GM23338 (cell line): Measurements from ENCODE around the gene GNGT1. TPM values are rescaled to one million over a fixed set of nuclear protein-coding genes. Genes with fewer than 3 reads are reported as not detected.

ENCODE experiments used
- ATAC-seq: fragments of 200-7000 bp; cut with Tn5 transposase; 3 replicates; pipeline ENCODE4 v1.9.1; 2020
- DNase-seq: peaks from one replicate; pipeline ENCODE4 v3.0.0-alpha.2; 2015; ENCODE audit warnings: low spot score
- H2AFZ ChIP-seq: fragments of 200-600 bp; sonication (generic); 2 replicates; pipeline ENCODE4 v1.8.0; 2016; ENCODE audit warnings: antibody characterized with exemption, mild to moderate bottlenecking, moderate library complexity
- H3F3A ChIP-seq: fragments of 200-600 bp; sonication (generic); replicated peaks from 2 replicates; pipeline ENCODE4 v1.8.0; 2017; ENCODE audit warnings: antibody characterized with exemption, mixed run types, low read depth
- H3K27ac ChIP-seq: fragments of 200-600 bp; sonication (generic); 2 replicates; pipeline ENCODE4 v1.6.1; 2016; ENCODE audit warnings: low read depth
- H3K27me3 ChIP-seq: fragments of 200-600 bp; sonication (generic); 2 replicates; pipeline ENCODE4 v1.8.0; 2016; ENCODE audit warnings: mild to moderate bottlenecking, mixed run types, moderate library complexity; ENCODE audit not compliant: insufficient read depth
- H3K36me3 ChIP-seq: fragments of 200-600 bp; sonication (generic); 2 replicates; pipeline ENCODE4 v1.8.0; 2016; ENCODE audit warnings: mild to moderate bottlenecking; ENCODE audit not compliant: insufficient read depth
- H3K4me1 ChIP-seq: fragments of 200-600 bp; sonication (generic); 2 replicates; pipeline ENCODE4 v1.8.0; 2016; ENCODE audit warnings: mild to moderate bottlenecking, moderate library complexity; ENCODE audit not compliant: insufficient read depth
- H3K4me2 ChIP-seq: fragments of 200-600 bp; sonication (generic); 2 replicates; pipeline ENCODE4 v1.7.1; 2017; ENCODE audit warnings: mixed run types
- H3K4me3 ChIP-seq: fragments of 200-600 bp; sonication (generic); 2 replicates; pipeline ENCODE4 v1.6.1; 2016; ENCODE audit warnings: mixed run types
- H3K79me2 ChIP-seq: fragments of 200-600 bp; sonication (generic); replicated peaks from 2 replicates; pipeline ENCODE4 v1.8.0; 2017; ENCODE audit warnings: mild to moderate bottlenecking; ENCODE audit not compliant: insufficient read depth
- H3K9me2 ChIP-seq: fragments of 200-600 bp; sonication (generic); 2 replicates; pipeline ENCODE4 v1.8.0; 2017; ENCODE audit not compliant: insufficient read depth
- H4K20me1 ChIP-seq: fragments of 200-600 bp; sonication (generic); replicated peaks from 2 replicates; pipeline ENCODE4 v1.8.0; 2017; ENCODE audit warnings: mild to moderate bottlenecking; ENCODE audit not compliant: insufficient read depth
- H3K27ac Mint-ChIP-seq: 2 replicates; pipeline ENCODE4 v1.8.0; 2020; ENCODE audit warnings: inconsistent platforms, mild to moderate bottlenecking, moderate library complexity, mixed read lengths
- H3K27me3 Mint-ChIP-seq: 3 replicates; pipeline ENCODE4 v1.8.0; 2022; ENCODE audit warnings: low read depth, mild to moderate bottlenecking, moderate library complexity, mixed read lengths, inconsistent platforms; ENCODE audit not compliant: insufficient read depth, poor library complexity
- H3K36me3 Mint-ChIP-seq: 3 replicates; pipeline ENCODE4 v1.8.0; 2021; ENCODE audit warnings: low read depth, mild to moderate bottlenecking, inconsistent platforms, moderate library complexity, mixed read lengths
- H3K4me1 Mint-ChIP-seq: 3 replicates; pipeline ENCODE4 v1.8.0; 2020; ENCODE audit warnings: mild to moderate bottlenecking, inconsistent platforms, mixed read lengths
- H3K4me3 Mint-ChIP-seq: 3 replicates; pipeline ENCODE4 v1.8.0; 2021; ENCODE audit warnings: moderate library complexity, mild to moderate bottlenecking, inconsistent platforms, mixed read lengths
- H3K9me3 Mint-ChIP-seq: 3 replicates; pipeline ENCODE4 v1.8.0; 2020; ENCODE audit warnings: moderate library complexity, mild to moderate bottlenecking, inconsistent platforms, mixed read lengths
- CREB1 ChIP-seq: fragments of 250-450 bp; sonication (Bioruptor Pico); IDR thresholded peaks from 2 replicates; pipeline ENCODE4 v1.5.0; 2020; ENCODE audit warnings: low read depth, mild to moderate bottlenecking, moderate library complexity
- EZH2 ChIP-seq: fragments of 200-600 bp; sonication (generic); IDR thresholded peaks from one replicate; pipeline ENCODE4 v1.8.0; 2017; ENCODE audit warnings: antibody characterized with exemption, mild to moderate bottlenecking, low read depth; ENCODE audit not compliant: unreplicated experiment
- EZH2phosphoT487 ChIP-seq: fragments of 200-600 bp; sonication (generic); IDR thresholded peaks from one replicate; pipeline ENCODE4 v1.8.1; 2018; ENCODE audit warnings: antibody characterized with exemption; ENCODE audit not compliant: unreplicated experiment
- JUNB ChIP-seq: IDR thresholded peaks from one replicate; pipeline ENCODE4 v1.6.1; 2016; ENCODE audit warnings: antibody characterized with exemption; ENCODE audit not compliant: unreplicated experiment
- NANOG ChIP-seq: IDR thresholded peaks from 2 replicates; pipeline ENCODE4 v1.6.1; 2016; ENCODE audit warnings: antibody characterized with exemption, borderline replicate concordance
- POLR2AphosphoS5 ChIP-seq: IDR thresholded peaks from 2 replicates; pipeline ENCODE4 v1.6.1; 2016; ENCODE audit warnings: antibody characterized with exemption, low read depth
- STAT1 ChIP-seq: IDR thresholded peaks from one replicate; pipeline ENCODE4 v1.6.1; 2016; ENCODE audit warnings: antibody characterized with exemption; ENCODE audit not compliant: unreplicated experiment
- ZNF114 ChIP-seq: fragments of 250-450 bp; sonication (Bioruptor Pico); IDR thresholded peaks from 2 replicates; pipeline ENCODE4 v1.5.0; 2020; ENCODE audit warnings: mild to moderate bottlenecking, moderate library complexity
- ZNF331 ChIP-seq: fragments of 250-450 bp; sonication (Bioruptor Pico); IDR thresholded peaks from 2 replicates; pipeline ENCODE4 v1.5.0; 2020; ENCODE audit warnings: low read depth, mild to moderate bottlenecking, moderate library complexity
- polyA plus RNA-seq: library from polyadenylated mRNA; unstranded; fragments of >200 nt; fragmentation: Nextera tagmentation; extraction: Ambion mirVana; gene quantifications from 2 replicates; pipeline ENCODE4 v1.2.1, GENCODE V29; 2016
- total RNA-seq: library from RNA; depleted of rRNA; stranded (reverse); fragments of >200 nt; shearing (Covaris generic); gene quantifications from 2 replicates; pipeline ENCODE4 v1.2.3, GENCODE V29; 2014
- TF ChIP-seq, protein P1 (sequence below): IDR thresholded peaks from 2 replicates; pipeline ENCODE4 v1.6.1; 2016; ENCODE audit warnings: antibody characterized with exemption
- TF ChIP-seq, protein P2 (sequence below), 2 experiments: fragments of 200-600 bp in 1 of 2; sonication (generic) in 1 of 2; conservative IDR thresholded peaks; 2 replicates each; pipeline versions ENCODE4 v1.5.1 to v1.6.1; 2016 to 2017; ENCODE audit warnings: antibody characterized with exemption in 2 of 2, low read depth in 2 of 2, mild to moderate bottlenecking in 2 of 2, moderate library complexity in 1 of 2
- TF ChIP-seq, protein P3 (sequence below): IDR thresholded peaks from one replicate; pipeline ENCODE4 v1.6.1; 2018; ENCODE audit warnings: antibody characterized with exemption; ENCODE audit not compliant: unreplicated experiment
- TF ChIP-seq, protein P4 (sequence below): fragments of 250-450 bp; sonication (Bioruptor Pico); IDR thresholded peaks from 2 replicates; pipeline ENCODE4 v1.5.0; 2020; ENCODE audit warnings: mild to moderate bottlenecking, moderate library complexity

Gene GNGT1
- total and polyA plus RNA-seq, 2 experiments from 2014 or later, result 1.6 TPM; not detected in 1

DNA sequence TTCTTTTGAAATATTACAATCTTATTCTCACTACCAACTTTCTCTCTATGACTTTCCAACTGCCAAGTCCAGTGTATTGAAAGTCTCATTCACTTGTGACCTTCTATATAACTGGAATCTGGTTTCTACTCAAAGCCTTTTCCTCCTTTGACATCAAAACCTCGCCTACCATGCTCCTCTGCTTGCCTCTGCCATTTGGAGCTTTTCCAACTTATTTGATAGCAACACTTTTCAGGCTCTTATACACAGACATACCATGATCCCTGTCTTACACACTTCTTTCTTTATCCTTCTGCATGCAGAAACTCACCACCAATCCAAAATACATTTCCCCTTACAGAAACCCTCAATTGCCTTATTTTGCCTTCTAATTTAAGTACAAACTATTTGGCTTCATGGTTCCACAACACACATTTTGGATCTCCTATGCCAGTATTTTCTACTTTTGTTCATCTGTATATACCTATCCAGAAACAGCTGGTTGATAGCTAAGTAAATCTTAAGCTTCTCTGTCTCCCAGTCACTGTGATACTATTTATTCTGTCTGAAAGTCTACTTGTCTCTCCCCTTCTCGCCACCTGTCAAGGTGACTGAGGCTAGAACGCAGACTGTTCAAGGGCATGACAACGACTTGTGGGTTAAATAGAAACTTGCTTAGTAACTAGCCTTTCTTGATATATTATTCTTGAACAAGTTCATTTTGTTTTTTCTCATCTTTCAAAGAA, 37.6 kb downstream of the GNGT1 start:
- Histone ChIP-seq H3K27ac (no peak overlapping the region), H3K27me3 (no peaks in the 10 kb centered on the region), H3K4me3 (no peak overlapping the region), H3K4me2 (no peak overlapping the region), H3F3A (no peaks in the 10 kb centered on the region), H4K20me1 (no peaks in the 10 kb centered on the region), H3K4me1 (no peaks in the 10 kb centered on the region), H3K9me2 (no peaks in the 10 kb centered on the region), H2AFZ (no peak overlapping the region), H3K36me3 (no peaks in the 10 kb centered on the region), H3K79me2 (no peaks in the 10 kb centered on the region)
- Mint-ChIP-seq H3K4me3 (no peak overlapping the region), H3K4me1 (no peaks in the 10 kb centered on the region), H3K36me3 (no peaks in the 10 kb centered on the region), H3K27ac (no peak overlapping the region; the same call in 1 of the 2 replicates), H3K27me3 (no peaks in the 10 kb centered on the region), H3K9me3 (no peaks in the 10 kb centered on the region)
- ATAC-seq (no peak), DNase-seq (no peak)
- TF ChIP-seq, protein P1, sequence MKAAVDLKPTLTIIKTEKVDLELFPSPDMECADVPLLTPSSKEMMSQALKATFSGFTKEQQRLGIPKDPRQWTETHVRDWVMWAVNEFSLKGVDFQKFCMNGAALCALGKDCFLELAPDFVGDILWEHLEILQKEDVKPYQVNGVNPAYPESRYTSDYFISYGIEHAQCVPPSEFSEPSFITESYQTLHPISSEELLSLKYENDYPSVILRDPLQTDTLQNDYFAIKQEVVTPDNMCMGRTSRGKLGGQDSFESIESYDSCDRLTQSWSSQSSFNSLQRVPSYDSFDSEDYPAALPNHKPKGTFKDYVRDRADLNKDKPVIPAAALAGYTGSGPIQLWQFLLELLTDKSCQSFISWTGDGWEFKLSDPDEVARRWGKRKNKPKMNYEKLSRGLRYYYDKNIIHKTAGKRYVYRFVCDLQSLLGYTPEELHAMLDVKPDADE, result no peak
- TF ChIP-seq JUNB (no peak), STAT1 (no peak), ZNF114 (no peak), EZH2 (no peak), POLR2AphosphoS5 (no peak), ZNF331 (no peak), NANOG (no peak), EZH2phosphoT487 (no peak), CREB1 (CRISPR knock-in tag) (no peak)
- TF ChIP-seq, protein P2, sequence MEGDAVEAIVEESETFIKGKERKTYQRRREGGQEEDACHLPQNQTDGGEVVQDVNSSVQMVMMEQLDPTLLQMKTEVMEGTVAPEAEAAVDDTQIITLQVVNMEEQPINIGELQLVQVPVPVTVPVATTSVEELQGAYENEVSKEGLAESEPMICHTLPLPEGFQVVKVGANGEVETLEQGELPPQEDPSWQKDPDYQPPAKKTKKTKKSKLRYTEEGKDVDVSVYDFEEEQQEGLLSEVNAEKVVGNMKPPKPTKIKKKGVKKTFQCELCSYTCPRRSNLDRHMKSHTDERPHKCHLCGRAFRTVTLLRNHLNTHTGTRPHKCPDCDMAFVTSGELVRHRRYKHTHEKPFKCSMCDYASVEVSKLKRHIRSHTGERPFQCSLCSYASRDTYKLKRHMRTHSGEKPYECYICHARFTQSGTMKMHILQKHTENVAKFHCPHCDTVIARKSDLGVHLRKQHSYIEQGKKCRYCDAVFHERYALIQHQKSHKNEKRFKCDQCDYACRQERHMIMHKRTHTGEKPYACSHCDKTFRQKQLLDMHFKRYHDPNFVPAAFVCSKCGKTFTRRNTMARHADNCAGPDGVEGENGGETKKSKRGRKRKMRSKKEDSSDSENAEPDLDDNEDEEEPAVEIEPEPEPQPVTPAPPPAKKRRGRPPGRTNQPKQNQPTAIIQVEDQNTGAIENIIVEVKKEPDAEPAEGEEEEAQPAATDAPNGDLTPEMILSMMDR (conservative IDR thresholded peaks at IDR 0.05; ENCODE audit: low read depth in 2 of 2), result no peak
- TF ChIP-seq, protein P3, sequence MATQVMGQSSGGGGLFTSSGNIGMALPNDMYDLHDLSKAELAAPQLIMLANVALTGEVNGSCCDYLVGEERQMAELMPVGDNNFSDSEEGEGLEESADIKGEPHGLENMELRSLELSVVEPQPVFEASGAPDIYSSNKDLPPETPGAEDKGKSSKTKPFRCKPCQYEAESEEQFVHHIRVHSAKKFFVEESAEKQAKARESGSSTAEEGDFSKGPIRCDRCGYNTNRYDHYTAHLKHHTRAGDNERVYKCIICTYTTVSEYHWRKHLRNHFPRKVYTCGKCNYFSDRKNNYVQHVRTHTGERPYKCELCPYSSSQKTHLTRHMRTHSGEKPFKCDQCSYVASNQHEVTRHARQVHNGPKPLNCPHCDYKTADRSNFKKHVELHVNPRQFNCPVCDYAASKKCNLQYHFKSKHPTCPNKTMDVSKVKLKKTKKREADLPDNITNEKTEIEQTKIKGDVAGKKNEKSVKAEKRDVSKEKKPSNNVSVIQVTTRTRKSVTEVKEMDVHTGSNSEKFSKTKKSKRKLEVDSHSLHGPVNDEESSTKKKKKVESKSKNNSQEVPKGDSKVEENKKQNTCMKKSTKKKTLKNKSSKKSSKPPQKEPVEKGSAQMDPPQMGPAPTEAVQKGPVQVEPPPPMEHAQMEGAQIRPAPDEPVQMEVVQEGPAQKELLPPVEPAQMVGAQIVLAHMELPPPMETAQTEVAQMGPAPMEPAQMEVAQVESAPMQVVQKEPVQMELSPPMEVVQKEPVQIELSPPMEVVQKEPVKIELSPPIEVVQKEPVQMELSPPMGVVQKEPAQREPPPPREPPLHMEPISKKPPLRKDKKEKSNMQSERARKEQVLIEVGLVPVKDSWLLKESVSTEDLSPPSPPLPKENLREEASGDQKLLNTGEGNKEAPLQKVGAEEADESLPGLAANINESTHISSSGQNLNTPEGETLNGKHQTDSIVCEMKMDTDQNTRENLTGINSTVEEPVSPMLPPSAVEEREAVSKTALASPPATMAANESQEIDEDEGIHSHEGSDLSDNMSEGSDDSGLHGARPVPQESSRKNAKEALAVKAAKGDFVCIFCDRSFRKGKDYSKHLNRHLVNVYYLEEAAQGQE, result no peak
- TF ChIP-seq, protein P4, sequence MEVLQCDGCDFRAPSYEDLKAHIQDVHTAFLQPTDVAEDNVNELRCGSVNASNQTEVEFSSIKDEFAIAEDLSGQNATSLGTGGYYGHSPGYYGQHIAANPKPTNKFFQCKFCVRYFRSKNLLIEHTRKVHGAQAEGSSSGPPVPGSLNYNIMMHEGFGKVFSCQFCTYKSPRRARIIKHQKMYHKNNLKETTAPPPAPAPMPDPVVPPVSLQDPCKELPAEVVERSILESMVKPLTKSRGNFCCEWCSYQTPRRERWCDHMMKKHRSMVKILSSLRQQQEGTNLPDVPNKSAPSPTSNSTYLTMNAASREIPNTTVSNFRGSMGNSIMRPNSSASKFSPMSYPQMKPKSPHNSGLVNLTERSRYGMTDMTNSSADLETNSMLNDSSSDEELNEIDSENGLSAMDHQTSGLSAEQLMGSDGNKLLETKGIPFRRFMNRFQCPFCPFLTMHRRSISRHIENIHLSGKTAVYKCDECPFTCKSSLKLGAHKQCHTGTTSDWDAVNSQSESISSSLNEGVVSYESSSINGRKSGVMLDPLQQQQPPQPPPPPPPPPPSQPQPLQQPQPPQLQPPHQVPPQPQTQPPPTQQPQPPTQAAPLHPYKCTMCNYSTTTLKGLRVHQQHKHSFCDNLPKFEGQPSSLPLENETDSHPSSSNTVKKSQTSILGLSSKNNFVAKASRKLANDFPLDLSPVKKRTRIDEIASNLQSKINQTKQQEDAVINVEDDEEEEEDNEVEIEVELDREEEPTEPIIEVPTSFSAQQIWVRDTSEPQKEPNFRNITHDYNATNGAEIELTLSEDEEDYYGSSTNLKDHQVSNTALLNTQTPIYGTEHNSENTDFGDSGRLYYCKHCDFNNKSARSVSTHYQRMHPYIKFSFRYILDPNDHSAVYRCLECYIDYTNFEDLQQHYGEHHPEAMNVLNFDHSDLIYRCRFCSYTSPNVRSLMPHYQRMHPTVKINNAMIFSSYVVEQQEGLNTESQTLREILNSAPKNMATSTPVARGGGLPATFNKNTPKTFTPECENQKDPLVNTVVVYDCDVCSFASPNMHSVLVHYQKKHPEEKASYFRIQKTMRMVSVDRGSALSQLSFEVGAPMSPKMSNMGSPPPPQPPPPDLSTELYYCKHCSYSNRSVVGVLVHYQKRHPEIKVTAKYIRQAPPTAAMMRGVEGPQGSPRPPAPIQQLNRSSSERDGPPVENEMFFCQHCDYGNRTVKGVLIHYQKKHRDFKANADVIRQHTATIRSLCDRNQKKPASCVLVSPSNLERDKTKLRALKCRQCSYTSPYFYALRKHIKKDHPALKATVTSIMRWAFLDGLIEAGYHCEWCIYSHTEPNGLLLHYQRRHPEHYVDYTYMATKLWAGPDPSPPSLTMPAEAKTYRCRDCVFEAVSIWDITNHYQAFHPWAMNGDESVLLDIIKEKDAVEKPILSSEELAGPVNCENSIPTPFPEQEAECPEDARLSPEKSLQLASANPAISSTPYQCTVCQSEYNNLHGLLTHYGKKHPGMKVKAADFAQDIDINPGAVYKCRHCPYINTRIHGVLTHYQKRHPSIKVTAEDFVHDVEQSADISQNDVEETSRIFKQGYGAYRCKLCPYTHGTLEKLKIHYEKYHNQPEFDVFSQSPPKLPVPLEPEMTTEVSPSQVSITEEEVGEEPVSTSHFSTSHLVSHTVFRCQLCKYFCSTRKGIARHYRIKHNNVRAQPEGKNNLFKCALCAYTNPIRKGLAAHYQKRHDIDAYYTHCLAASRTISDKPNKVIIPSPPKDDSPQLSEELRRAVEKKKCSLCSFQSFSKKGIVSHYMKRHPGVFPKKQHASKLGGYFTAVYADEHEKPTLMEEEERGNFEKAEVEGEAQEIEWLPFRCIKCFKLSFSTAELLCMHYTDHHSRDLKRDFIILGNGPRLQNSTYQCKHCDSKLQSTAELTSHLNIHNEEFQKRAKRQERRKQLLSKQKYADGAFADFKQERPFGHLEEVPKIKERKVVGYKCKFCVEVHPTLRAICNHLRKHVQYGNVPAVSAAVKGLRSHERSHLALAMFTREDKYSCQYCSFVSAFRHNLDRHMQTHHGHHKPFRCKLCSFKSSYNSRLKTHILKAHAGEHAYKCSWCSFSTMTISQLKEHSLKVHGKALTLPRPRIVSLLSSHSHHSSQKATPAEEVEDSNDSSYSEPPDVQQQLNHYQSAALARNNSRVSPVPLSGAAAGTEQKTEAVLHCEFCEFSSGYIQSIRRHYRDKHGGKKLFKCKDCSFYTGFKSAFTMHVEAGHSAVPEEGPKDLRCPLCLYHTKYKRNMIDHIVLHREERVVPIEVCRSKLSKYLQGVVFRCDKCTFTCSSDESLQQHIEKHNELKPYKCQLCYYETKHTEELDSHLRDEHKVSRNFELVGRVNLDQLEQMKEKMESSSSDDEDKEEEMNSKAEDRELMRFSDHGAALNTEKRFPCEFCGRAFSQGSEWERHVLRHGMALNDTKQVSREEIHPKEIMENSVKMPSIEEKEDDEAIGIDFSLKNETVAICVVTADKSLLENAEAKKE (CRISPR knock-in tag), result no peak
